ENCODE data around the gene KISS1. TPM values are rescaled to one million over a fixed set of nuclear protein-coding genes. Genes with fewer than 3 reads are reported as not detected.

Gene KISS1
- total and polyA plus RNA-seq, 12 donors = 0.34 to 0.50 TPM; not detected in 10

DNA sequence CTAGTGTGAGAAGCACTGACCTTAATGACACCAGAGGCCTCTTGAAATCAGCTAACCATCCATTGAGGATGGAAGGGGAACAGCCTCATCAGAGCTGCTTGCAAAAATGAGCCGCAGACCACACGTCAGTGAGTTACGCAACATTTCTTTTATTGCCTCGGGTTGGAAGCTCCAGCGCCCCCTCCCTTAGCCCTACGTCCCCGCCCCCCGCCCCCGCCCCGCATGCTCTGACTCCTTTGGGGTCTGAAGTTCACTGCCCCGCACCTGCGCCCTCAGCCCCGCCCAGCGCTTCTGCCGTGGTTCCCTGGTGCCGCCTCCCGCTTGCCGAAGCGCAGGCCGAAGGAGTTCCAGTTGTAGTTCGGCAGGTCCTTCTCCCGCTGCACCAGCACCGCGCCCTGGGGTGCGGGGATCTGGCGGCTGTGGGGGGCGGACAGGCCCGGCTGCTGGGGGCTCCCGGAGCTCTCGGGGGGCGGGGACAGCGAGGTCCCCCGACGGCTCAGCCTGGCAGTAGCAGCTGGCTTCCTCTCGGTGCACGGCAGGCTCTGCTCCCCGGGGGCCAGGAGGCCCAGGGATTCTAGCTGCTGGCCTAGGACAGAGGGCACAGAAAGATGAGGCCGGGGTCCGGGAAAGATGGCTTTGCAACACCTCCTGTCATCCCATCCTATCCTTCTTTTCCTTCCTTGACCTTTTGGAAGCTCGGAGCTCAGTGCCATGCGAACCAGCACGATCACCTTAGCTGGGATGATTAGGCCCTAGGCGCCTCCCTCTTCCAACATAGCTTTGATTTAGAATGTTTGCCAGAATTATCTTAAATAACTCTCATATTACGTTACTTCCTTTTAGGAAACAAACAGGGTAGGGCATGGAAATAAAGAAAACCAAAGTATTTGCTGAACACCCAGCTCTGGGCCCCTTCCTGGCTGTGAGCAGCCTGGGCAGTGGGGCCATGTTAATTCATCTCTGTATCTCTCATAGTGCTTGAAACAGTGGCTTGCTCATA, 5.8 kb downstream of the KISS1 start:
- no peak for DNase-seq
- H3K4me1 ChIP-seq (replicated peaks in 1 of 2) = no peaks in the 10 kb centered on the region
- 33 to 63% (median 47%) methylated on average over 9 to 44 of the region's 44 CpGs for WGBS, 4 donors
- intact Hi-C loops (cut with DNase I) = no loop called here
- no peaks in the 10 kb centered on the region for H3K36me3 ChIP-seq (replicated peaks in 1 of 2)
- no peaks in the 10 kb centered on the region for H3K9me3 ChIP-seq (replicated peaks in 1 of 3)
- H3K27ac ChIP-seq = no peak overlapping the region
- H3K4me3 ChIP-seq = peak overlapping the region in 1 of 4 donors; percentile 36
- TF ChIP-seq POLR2A (IDR thresholded peaks at IDR 0.05) = no peak
- TF ChIP-seq, protein P1, sequence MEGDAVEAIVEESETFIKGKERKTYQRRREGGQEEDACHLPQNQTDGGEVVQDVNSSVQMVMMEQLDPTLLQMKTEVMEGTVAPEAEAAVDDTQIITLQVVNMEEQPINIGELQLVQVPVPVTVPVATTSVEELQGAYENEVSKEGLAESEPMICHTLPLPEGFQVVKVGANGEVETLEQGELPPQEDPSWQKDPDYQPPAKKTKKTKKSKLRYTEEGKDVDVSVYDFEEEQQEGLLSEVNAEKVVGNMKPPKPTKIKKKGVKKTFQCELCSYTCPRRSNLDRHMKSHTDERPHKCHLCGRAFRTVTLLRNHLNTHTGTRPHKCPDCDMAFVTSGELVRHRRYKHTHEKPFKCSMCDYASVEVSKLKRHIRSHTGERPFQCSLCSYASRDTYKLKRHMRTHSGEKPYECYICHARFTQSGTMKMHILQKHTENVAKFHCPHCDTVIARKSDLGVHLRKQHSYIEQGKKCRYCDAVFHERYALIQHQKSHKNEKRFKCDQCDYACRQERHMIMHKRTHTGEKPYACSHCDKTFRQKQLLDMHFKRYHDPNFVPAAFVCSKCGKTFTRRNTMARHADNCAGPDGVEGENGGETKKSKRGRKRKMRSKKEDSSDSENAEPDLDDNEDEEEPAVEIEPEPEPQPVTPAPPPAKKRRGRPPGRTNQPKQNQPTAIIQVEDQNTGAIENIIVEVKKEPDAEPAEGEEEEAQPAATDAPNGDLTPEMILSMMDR (IDR thresholded peaks at IDR 0.05) = no peak
- peaks cover 19% of the 10 kb centered on the region for H3K27me3 ChIP-seq

DNA sequence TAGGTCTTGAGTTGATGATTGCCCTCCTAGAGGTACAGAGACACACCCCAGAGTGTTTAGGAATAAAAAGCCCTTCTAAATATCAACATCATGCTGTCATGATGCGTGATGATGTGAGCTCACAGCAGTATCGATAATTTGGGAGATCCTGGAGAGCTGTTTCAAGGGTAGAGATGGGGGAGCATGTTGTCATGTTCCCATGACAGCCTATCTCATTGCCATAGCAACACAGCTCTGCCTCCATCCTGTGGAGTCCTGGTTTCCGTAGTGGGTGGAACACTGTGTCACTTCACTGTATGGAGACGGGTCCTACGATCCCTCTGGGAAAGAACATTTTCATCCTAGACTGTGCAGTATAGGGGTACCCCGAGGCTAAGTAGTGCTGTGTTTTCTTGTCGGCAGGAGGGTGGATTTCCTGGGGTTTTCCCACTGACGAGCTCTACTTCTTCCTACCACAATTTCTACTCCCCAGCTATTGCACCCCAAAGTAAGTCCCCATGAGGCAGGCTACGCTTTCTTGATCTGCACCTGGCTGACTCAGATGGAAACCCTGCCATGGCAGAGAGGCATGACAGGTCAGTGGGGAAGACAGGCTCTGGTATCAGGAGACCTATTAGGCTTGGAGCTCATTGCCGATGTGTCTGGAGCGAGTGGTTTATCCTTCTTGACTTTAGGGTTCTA, 7.2 kb downstream of the KISS1 start:
- Histone ChIP-seq H3K9me3 (replicated peaks in 1 of 3) (no peaks in the 10 kb centered on the region), H3K27ac (no peak overlapping the region), H3K36me3 (replicated peaks in 1 of 2) (no peaks in the 10 kb centered on the region), H3K4me3 (no peak overlapping the region), H3K27me3 (peaks cover 19% of the 10 kb centered on the region), H3K4me1 (replicated peaks in 1 of 2) (no peaks in the 10 kb centered on the region)
- TF ChIP-seq, protein P1 (IDR thresholded peaks at IDR 0.05) = no peak
- no peak for TF ChIP-seq POLR2A (IDR thresholded peaks at IDR 0.05)
- intact Hi-C loops (cut with DNase I) = no loop called here
- WGBS, 4 donors = 74 to 89% (median 77%) methylated on average over 11 of the region's 11 CpGs
- DNase-seq = no peak

DNA sequence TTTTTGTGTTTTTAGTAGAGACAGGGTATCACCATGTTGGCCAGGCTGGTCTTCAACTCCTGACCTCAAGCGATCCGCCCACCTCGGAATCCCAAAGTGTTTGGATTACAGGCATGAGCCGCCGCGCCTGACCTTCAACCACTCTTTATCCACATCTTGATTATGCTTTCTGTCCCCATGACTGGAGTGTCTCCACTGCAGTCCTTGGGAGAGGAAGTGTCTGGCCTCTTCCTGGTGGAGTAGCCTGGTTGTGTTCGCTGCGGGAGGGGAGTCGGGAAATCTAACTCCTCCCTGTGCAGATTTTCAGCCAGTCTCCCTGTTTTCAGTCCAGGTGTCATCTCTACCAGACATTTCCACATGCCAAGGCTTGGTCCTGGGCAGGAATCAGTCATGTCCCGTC, 9.7 kb downstream of the KISS1 start:
- no peak for TF ChIP-seq POLR2A (IDR thresholded peaks at IDR 0.05)
- TF ChIP-seq, protein P1 (IDR thresholded peaks at IDR 0.05) = no peak
- intact Hi-C loops (cut with DNase I) = no loop called here
- DNase-seq = no peak

DNA sequence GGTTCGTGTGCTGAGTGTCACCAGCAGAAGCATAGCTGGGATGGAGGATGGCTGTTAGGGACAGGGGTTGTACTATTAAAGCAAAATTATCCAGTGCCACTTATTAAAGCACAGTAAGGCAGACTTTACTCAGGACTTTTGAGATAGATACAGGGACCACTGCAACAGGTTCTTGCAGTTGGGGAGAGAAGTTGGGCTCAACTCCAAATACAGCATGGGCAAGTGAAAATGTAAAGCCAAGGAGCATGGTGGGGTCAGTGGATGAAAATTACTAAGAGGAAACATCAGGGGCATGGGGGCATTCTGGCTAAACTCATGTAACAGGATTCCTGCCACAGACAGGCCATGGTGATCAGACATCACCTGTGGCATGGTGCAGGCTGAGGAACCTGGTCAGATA, 15.2 kb downstream of the KISS1 start:
- no peaks in the 10 kb centered on the region for H3K9me3 ChIP-seq (replicated peaks in 1 of 3)
- TF ChIP-seq, protein P1 (IDR thresholded peaks at IDR 0.05) = no peak
- TF ChIP-seq POLR2A (IDR thresholded peaks at IDR 0.05) = no peak
- H3K4me1 ChIP-seq (replicated peaks in 1 of 2) = no peaks in the 10 kb centered on the region
- H3K4me3 ChIP-seq = no peak overlapping the region
- no peak for DNase-seq
- H3K36me3 ChIP-seq (replicated peaks in 1 of 2) = no peaks in the 10 kb centered on the region
- H3K27me3 ChIP-seq = no peaks in the 10 kb centered on the region
- intact Hi-C loops (cut with DNase I) = no loop called here
- no peak overlapping the region for H3K27ac ChIP-seq
- 45 to 84% (median 68%) methylated on average over 1 of the region's 1 CpG for WGBS, 4 donors

More for the DNA sequence above, 9.7 kb downstream of the KISS1 start:
- peaks cover 19% of the 10 kb centered on the region for H3K27me3 ChIP-seq
- WGBS, 4 donors = 73 to 86% (median 82%) methylated on average over 10 of the region's 10 CpGs
- no peaks in the 10 kb centered on the region for H3K4me1 ChIP-seq (replicated peaks in 1 of 2)
- no peaks in the 10 kb centered on the region for H3K36me3 ChIP-seq (replicated peaks in 1 of 2)
- H3K4me3 ChIP-seq = no peak overlapping the region
- H3K27ac ChIP-seq = no peak overlapping the region
- no peaks in the 10 kb centered on the region for H3K9me3 ChIP-seq (replicated peaks in 1 of 3)

Measured in adrenal gland (tissue), 12 donors.